Coronary artery (tissue), 2 donors: ENCODE results near the gene GNL3.
"Not testable (repeated sequence)": the region's sequence is repeated elsewhere in the genome, so short reads cannot be mapped to it uniquely, and the experiment has no call there.

Source experiments
- DNase-seq: peaks from one replicate; pipeline ENCODE4 v3.0.0-alpha.2; 2017; ENCODE audit warnings: low spot score
- H3K27ac ChIP-seq, 2 donors: fragments of 200-600 bp; sonication (generic); one replicate each; pipeline ENCODE4 v1.5.1; 2016 to 2019
- H3K4me3 ChIP-seq: fragments of 200-600 bp; sonication (generic); 2 replicates; pipeline ENCODE4 v1.5.1; 2016; ENCODE audit warnings: mild to moderate bottlenecking, moderate library complexity
- TF ChIP-seq, protein P1 (sequence below): fragments of 200-600 bp; sonication (generic); IDR thresholded peaks from one replicate; pipeline ENCODE4 v1.5.1; 2019; ENCODE audit warnings: antibody characterized with exemption

GNL3 gene

DNA sequence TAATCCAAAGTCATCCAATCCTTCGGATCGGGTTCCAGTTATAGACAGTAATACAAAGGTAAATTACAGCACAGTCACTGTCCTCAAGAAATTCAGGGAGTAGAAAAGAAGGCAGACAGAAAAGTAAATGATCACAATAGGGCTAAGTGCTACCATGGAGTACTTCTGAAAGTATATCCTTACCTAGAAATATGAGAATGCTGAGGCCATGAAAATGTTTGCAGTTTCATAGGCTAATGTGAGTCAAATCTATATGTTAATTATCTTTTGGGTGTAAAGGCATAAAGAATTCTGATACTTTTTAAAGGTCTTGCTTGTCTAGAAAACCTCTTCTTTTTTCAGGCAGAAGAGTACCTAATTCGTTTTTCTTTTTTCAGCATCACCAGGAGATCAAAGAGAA, 29.9 kb upstream of the GNL3 start:
- TF ChIP-seq, protein P1, sequence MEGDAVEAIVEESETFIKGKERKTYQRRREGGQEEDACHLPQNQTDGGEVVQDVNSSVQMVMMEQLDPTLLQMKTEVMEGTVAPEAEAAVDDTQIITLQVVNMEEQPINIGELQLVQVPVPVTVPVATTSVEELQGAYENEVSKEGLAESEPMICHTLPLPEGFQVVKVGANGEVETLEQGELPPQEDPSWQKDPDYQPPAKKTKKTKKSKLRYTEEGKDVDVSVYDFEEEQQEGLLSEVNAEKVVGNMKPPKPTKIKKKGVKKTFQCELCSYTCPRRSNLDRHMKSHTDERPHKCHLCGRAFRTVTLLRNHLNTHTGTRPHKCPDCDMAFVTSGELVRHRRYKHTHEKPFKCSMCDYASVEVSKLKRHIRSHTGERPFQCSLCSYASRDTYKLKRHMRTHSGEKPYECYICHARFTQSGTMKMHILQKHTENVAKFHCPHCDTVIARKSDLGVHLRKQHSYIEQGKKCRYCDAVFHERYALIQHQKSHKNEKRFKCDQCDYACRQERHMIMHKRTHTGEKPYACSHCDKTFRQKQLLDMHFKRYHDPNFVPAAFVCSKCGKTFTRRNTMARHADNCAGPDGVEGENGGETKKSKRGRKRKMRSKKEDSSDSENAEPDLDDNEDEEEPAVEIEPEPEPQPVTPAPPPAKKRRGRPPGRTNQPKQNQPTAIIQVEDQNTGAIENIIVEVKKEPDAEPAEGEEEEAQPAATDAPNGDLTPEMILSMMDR, result no peak
- H3K4me3 ChIP-seq, result no peak overlapping the region
- no peak for DNase-seq
- H3K27ac ChIP-seq, result no peak overlapping the region

DNA sequence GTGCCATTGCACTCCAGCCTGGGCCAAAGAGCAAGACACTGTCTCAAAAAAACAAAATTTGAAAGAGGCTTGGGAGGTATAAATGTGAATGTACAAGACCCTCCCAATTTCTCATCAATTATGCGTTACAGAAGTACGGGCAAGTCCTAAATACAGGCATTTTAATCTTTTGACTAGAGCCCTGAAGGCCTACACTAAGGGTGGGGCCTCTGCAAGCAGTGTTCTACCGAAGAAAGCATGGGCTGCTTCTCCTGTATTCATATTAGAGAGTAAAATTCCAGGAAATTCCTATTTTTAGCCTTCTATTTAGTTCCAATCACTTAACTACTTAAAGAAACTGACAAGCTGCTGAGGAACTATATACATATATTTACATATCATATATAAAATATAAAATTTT, 25.8 kb upstream of the GNL3 start:
- DNase-seq, result no peak
- TF ChIP-seq, protein P1, result no peak

DNA sequence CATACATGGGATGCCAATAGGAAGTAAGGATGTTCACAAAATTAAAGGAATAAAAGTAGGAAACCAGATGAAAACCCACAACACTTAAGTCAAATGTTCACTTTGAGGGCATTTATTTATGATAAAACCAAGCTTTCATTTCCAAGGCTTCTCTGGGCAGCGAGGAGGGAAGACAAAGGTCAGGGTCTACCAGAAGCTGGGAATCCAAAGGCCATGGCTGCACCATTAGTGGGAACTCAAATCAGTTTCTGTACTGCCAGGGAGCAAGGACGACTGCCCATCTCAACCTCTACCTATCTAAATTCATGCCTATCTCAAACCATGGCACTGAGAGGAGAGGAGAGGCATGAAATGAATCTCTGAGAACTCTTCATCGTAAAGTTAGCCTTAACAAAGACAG, 22.7 kb upstream of the GNL3 start:
- Histone ChIP-seq H3K27ac (no peak overlapping the region), H3K4me3 (no peak overlapping the region)
- TF ChIP-seq, protein P1, result no peak
- DNase-seq, result no peak

More for the DNA sequence above, 25.8 kb upstream of the GNL3 start:
- Histone ChIP-seq H3K4me3 (no peak overlapping the region), H3K27ac (no peak overlapping the region)

DNA sequence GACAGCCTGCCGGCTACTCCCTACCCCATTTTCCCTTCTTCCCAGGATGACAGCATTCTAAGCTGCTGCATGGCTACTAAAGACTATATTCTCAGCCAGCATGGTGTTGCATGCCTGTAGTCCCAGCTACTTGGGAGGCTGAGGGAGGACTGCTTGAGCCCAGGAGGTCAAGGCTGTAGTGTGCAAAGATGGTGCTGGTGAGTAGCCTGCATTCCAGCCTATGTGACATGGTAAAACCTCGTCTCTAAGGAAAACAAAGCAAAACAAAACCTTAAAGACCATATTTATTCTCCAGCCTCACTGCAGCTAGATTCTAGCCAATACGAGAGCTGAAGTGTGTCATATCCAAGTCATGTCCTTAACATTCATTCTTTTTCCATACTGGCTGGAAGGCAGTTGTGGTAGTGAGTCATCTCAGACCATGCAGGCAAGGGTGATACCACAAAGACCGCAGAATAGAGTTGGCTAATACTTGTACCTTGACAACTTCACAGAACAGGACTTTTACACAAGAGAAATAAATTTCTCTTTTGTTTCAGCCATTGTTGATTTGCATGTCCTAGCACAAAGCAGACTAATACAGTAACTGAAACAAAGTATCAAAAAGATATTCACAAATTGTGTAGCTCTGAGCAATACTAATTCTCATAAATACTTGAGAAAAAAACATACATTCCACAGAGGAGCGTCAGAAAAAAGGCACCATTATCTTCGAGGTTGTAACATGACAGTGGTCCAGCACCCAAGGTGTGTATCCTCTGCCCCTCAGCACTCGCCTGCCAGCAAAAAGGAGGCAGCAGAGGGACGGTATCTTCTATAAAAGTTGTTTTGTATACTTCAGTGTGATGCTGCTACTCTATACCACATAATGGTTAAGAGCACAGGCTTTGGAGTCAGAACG, 15.0 kb upstream of the GNL3 start:
- TF ChIP-seq, protein P1, result no peak
- DNase-seq, result peak; percentile 74
- Histone ChIP-seq H3K27ac (peak overlapping the region; percentile 56 to 70), H3K4me3 (no peak overlapping the region)

DNA sequence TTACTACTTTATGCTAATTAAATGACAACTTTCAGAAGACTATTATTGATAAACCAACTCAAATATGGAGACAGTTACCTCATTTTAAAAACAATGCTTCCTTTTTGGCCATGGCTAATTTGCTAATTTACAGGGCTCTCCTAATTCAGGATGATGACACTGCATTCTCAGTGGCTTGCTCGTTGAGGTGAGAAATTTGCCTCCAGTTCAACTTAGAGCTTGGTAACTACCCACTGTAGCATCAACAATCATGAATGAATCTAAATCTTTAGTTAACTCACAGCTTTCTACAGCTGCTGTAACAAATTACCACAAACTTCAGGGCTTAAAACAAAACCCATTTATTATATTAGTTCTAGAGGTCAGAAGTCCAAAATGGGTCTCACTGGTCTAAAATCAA, 14.2 kb upstream of the GNL3 start:
- no peak overlapping the region for H3K4me3 ChIP-seq
- DNase-seq, result no peak
- TF ChIP-seq, protein P1, result no peak
- peak overlapping the region; percentile 56 to 70 for H3K27ac ChIP-seq

DNA sequence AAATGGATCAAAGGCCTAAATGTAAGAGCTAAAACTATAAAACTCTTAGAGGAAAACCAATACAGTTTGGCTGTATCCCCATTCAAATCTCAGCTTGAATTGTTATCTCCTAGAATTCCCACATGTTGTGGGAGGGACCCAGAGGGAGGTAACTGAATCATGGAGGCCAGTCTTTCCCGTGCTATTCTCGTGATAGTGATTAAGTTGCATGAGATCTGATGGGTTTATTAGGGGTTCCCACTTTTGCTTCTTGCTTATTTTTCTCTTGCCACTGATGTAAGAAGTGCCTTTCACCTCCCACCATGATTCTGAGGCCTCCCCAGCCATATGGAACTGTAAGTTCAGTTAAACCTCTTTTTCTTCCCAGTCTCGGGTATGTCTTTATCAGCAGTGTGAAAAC, 9.6 kb upstream of the GNL3 start:
- not testable (repeated sequence) for H3K4me3 ChIP-seq, DNase-seq

DNA sequence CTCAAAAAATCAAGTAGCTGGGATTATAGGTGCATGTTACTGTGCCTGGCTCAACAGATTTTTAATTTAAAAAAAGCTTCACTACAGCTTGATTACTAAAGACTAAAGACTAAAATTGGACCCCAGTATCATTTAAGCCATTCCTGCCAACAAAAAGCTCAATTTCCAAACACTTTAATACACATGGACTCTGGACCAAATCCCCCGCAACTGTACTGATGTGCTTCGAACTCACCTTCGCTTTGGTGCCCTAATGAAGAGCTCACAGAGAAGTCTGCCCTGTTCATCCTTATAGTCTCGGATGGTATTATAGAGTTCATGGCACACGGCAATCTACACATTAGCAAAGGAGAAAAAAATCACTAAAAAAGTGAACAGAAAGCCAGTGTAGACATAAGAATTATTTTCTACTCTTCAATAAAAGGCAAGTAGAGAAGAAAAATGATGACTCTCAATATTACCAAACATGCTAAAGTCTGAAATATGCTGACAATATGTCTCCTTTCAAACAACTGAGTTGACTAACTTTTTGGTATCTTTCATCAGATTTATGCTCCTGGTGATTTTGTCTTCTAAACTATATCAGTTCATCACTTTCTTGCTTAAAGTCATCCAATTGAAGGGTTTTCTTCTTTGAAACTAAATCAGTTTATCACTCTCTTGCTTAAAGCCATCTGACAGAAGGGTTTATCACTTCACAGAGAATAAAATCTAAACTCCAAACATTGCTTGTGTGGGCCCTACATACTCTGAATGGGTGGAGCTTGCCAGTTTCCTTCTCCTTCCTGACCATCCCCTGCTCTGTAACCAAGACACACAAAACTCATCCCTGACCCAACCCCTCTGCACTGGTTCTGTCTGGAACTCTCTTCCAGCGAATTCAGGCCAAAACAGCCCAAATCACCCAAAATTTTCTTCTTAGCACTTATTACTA, 7.3 kb upstream of the GNL3 start:
- no peak for DNase-seq
- TF ChIP-seq, protein P1, result no peak
- H3K27ac ChIP-seq, result no peak overlapping the region
- no peak overlapping the region for H3K4me3 ChIP-seq

More for the DNA sequence above, 9.6 kb upstream of the GNL3 start:
- not testable (repeated sequence) for H3K27ac ChIP-seq
